Upper lobe of left lung (tissue), 6 donors: ENCODE measurements around the gene UMAD1. TPM values are rescaled to one million over a fixed set of nuclear protein-coding genes. Genes with fewer than 3 reads are reported as not detected.
"Not testable (repeated sequence)": the region's sequence is repeated elsewhere in the genome, so short reads cannot be mapped to it uniquely, and the experiment has no call there.

ENCODE experiments used
- ATAC-seq, 2 donors: fragments of 200-7000 bp; cut with Tn5 transposase; one replicate each; pipeline ENCODE4 v1.9.1; 2022; ENCODE audit warnings: mild to moderate bottlenecking in 2 of 2, moderate library complexity in 2 of 2; ENCODE audit not compliant: low FRiP score in 2 of 2
- DNase-seq, 2 donors: peaks; one replicate each; pipeline ENCODE4 v3.0.0-alpha.2; 2019 to 2020
- H3K27ac ChIP-seq, 4 donors: fragments of 200-600 bp; sonication (generic); one replicate each; pipeline ENCODE4 v1.5.1; 2016 to 2019
- H3K27me3 ChIP-seq, 4 donors: fragments of 200-600 bp; sonication (generic); one replicate each; pipeline ENCODE4 v1.5.1; 2017 to 2019
- H3K36me3 ChIP-seq, 4 donors: fragments of 200-600 bp; sonication (generic); one replicate each; pipeline ENCODE4 v1.5.1; 2016 to 2019
- H3K4me1 ChIP-seq, 4 donors: fragments of 200-600 bp; sonication (generic); one replicate each; pipeline ENCODE4 v1.5.1; 2018 to 2019
- H3K4me3 ChIP-seq, 4 donors: fragments of 200-600 bp; sonication (generic); one replicate each; pipeline ENCODE4 v1.5.1; 2017 to 2019; ENCODE audit warnings: mild to moderate bottlenecking in 2 of 4, moderate library complexity in 1 of 4
- H3K9me3 ChIP-seq, 4 donors: fragments of 200-600 bp; sonication (generic); one replicate each; pipeline ENCODE4 v1.5.1; 2018 to 2019
- CTCF ChIP-seq, 6 experiments: fragments of 450-650 bp in 4 of 6; fragments of 200-600 bp in 2 of 6; sonication (generic) in 2 of 6; IDR thresholded peaks; one replicate each; pipeline ENCODE4 v1.5.1; 2016 to 2019; ENCODE audit warnings: antibody characterized with exemption in 6 of 6
- EP300 ChIP-seq, 4 donors: sonication (generic); formaldehyde crosslinking; IDR thresholded peaks; one replicate each; pipeline ENCODE4 v1.5.1; 2017; ENCODE audit warnings: antibody characterized with exemption in 4 of 4, control low read depth in 2 of 4
- POLR2A ChIP-seq, 4 donors: fragments of 450-650 bp; IDR thresholded peaks; one replicate each; pipeline ENCODE4 v1.5.1; 2016 to 2017; ENCODE audit warnings: antibody characterized with exemption in 4 of 4, mild to moderate bottlenecking in 2 of 4
- POLR2AphosphoS5 ChIP-seq, 2 donors: sonication (generic); formaldehyde crosslinking; IDR thresholded peaks; one replicate each; pipeline ENCODE4 v1.5.1; 2017; ENCODE audit warnings: antibody characterized with exemption in 2 of 2
- WGBS, 2 donors: methylation state at CpG; one replicate each; pipeline ENCODE4 v1.1.5; 2017 to 2018; 5-methylcytosine and 5-hydroxymethylcytosine counted together
- total RNA-seq, 6 donors: library from RNA; depleted of rRNA in 4 of 6; stranded (reverse); fragments of >200 nt in 4 of 6; gene quantifications; one replicate each; pipeline versions ENCODE4 v1.1.0 to v1.2.1, GENCODE V29; 2016 to 2021
- donor health status: DM: no; HTN: no; CAD: no; lungs with moderate emphysema.
- donor health status: DM: no; HTN: yes; CAD: no; lungs with severe emphysema.

UMAD1 gene
- total RNA-seq, 6 donors from 2014 or later, result 8.4 to 29.7 (median 13.3) TPM

GRCh38 chr7:7820409-7820808 lies 179.9 kb downstream of the UMAD1 start:
- no peak for TF ChIP-seq CTCF (IDR thresholded peaks at IDR 0.05)
- no peak for TF ChIP-seq POLR2AphosphoS5 (IDR thresholded peaks at IDR 0.05)
- no peak for TF ChIP-seq EP300 (IDR thresholded peaks at IDR 0.05)
- no peak for TF ChIP-seq POLR2A (IDR thresholded peaks at IDR 0.05)
- no peak for ATAC-seq

GRCh38 chr7:7820939-7821338 lies 180.4 kb downstream of the UMAD1 start:
- Histone ChIP-seq H3K27me3 (no peaks in the 10 kb centered on the region), H3K9me3 (no peaks in the 10 kb centered on the region), H3K4me1 (no peaks in the 10 kb centered on the region), H3K36me3 (no peaks in the 10 kb centered on the region), H3K4me3 (no peak overlapping the region), H3K27ac (no peak overlapping the region)
- 84 to 90% methylated on average over 3 of the region's 3 CpGs for WGBS, 2 donors
- DNase-seq (no peak), ATAC-seq (no peak)
- TF ChIP-seq CTCF (IDR thresholded peaks at IDR 0.05), result no peak
- no peak for TF ChIP-seq POLR2AphosphoS5 (IDR thresholded peaks at IDR 0.05)
- TF ChIP-seq POLR2A (IDR thresholded peaks at IDR 0.05), result no peak
- no peak for TF ChIP-seq EP300 (IDR thresholded peaks at IDR 0.05)

More at GRCh38 chr7:7820409-7820808, 179.9 kb downstream of the UMAD1 start:
- Histone ChIP-seq H3K4me3 (no peak overlapping the region), H3K27ac (no peak overlapping the region), H3K9me3 (no peaks in the 10 kb centered on the region), H3K4me1 (no peaks in the 10 kb centered on the region), H3K36me3 (no peaks in the 10 kb centered on the region), H3K27me3 (no peaks in the 10 kb centered on the region)
- no peak for DNase-seq
- 94 to 97% methylated on average over 1 of the region's 1 CpG for WGBS, 2 donors

- TF ChIP-seq POLR2A (IDR thresholded peaks at IDR 0.05) (no peak), POLR2AphosphoS5 (IDR thresholded peaks at IDR 0.05) (no peak), EP300 (IDR thresholded peaks at IDR 0.05) (no peak), CTCF (IDR thresholded peaks at IDR 0.05) (no peak)
- Histone ChIP-seq H3K27me3 (no peaks in the 10 kb centered on the region), H3K27ac (no peak overlapping the region), H3K4me3 (no peak overlapping the region), H3K9me3 (no peaks in the 10 kb centered on the region), H3K36me3 (no peaks in the 10 kb centered on the region), H3K4me1 (no peaks in the 10 kb centered on the region)
- ATAC-seq (no peak), DNase-seq (no peak)
- WGBS, 2 donors, result 94 to 96% methylated on average over 3 of the region's 3 CpGs
These were observed 181.0 kb downstream of the UMAD1 start for GRCh38 chr7:7821517-7821916.

- H3K4me3 ChIP-seq, ATAC-seq, H3K4me1 ChIP-seq, H3K27ac ChIP-seq, DNase-seq, H3K9me3 ChIP-seq, H3K27me3 ChIP-seq, H3K36me3 ChIP-seq: not testable (repeated sequence)
These were observed 184.7 kb downstream of the UMAD1 start for GRCh38 chr7:7825294-7825693.

GRCh38 chr7:7829667-7830066 lies 189.1 kb downstream of the UMAD1 start:
- DNase-seq (no peak), ATAC-seq (no peak)
- Histone ChIP-seq H3K27ac (no peak overlapping the region), H3K36me3 (no peaks in the 10 kb centered on the region), H3K4me3 (no peak overlapping the region), H3K27me3 (no peaks in the 10 kb centered on the region), H3K4me1 (no peaks in the 10 kb centered on the region), H3K9me3 (no peaks in the 10 kb centered on the region)
- TF ChIP-seq CTCF (IDR thresholded peaks at IDR 0.05) (no peak), EP300 (IDR thresholded peaks at IDR 0.05) (no peak), POLR2AphosphoS5 (IDR thresholded peaks at IDR 0.05) (no peak), POLR2A (IDR thresholded peaks at IDR 0.05) (no peak)
- WGBS, 2 donors, result 90 to 93% methylated on average over 2 of the region's 2 CpGs
